ENCODE data around the gene FARP1.

- TF ChIP-seq, protein P1, sequence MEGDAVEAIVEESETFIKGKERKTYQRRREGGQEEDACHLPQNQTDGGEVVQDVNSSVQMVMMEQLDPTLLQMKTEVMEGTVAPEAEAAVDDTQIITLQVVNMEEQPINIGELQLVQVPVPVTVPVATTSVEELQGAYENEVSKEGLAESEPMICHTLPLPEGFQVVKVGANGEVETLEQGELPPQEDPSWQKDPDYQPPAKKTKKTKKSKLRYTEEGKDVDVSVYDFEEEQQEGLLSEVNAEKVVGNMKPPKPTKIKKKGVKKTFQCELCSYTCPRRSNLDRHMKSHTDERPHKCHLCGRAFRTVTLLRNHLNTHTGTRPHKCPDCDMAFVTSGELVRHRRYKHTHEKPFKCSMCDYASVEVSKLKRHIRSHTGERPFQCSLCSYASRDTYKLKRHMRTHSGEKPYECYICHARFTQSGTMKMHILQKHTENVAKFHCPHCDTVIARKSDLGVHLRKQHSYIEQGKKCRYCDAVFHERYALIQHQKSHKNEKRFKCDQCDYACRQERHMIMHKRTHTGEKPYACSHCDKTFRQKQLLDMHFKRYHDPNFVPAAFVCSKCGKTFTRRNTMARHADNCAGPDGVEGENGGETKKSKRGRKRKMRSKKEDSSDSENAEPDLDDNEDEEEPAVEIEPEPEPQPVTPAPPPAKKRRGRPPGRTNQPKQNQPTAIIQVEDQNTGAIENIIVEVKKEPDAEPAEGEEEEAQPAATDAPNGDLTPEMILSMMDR (conservative IDR thresholded peaks at IDR 0.05; ENCODE audit: low read length) = no peak
- no peak for TF ChIP-seq EZH2phosphoT487 (IDR thresholded peaks at IDR 0.05; ENCODE audit: borderline replicate concordance, low read depth, low read length)
Observed at GRCh38 chr13:98260357-98261164, 117.7 kb downstream of the FARP1 start.
